Stimulated activated CD8-positive, alpha-beta memory T cell treated with anti-CD3 and anti-CD28 coated beads, Interleukin-15, amount 100 ng/mL, for 48 hours (primary cell): ENCODE measurements around the gene IMPA2.
"Not testable (repeated sequence)": the region's sequence is repeated elsewhere in the genome, so short reads cannot be mapped to it uniquely, and the experiment has no call there.

ENCODE experiments used
- DNase-seq, 2 donors: peaks; one replicate each; pipeline ENCODE4 v3.0.0-alpha.2; 2020; ENCODE audit warnings: low read depth in 2 of 2

The IMPA2 gene

GRCh38 chr18:12072996-12073395 is 91.7 kb downstream of the IMPA2 start:
- DNase-seq = no peak

GRCh38 chr18:12074736-12075135 is 93.4 kb downstream of the IMPA2 start:
- DNase-seq = no peak

GRCh38 chr18:12076424-12077140 is 95.3 kb downstream of the IMPA2 start:
- DNase-seq = peak in 1 of 2 donors; percentile 4

- not testable (repeated sequence) for DNase-seq
Observed at GRCh38 chr18:12077994-12078393, 96.7 kb downstream of the IMPA2 start.

GRCh38 chr18:12079491-12080237 is 98.4 kb downstream of the IMPA2 start:
- no peak for DNase-seq
